Measurements from ENCODE around the gene ZNF248. TPM values are rescaled to one million over a fixed set of nuclear protein-coding genes. Genes with fewer than 3 reads are reported as not detected.

Gene ZNF248
- total RNA-seq, 1 donor from 2014 or later: 17.6 TPM

- DNase-seq (ENCODE audit: low spot score): no peak
Observed at GRCh38 chr10:37821237-37821636, 36.2 kb downstream of the ZNF248 start.

- DNase-seq (ENCODE audit: low spot score): no peak
Observed at GRCh38 chr10:37819797-37820196, 37.6 kb downstream of the ZNF248 start.

DNA sequence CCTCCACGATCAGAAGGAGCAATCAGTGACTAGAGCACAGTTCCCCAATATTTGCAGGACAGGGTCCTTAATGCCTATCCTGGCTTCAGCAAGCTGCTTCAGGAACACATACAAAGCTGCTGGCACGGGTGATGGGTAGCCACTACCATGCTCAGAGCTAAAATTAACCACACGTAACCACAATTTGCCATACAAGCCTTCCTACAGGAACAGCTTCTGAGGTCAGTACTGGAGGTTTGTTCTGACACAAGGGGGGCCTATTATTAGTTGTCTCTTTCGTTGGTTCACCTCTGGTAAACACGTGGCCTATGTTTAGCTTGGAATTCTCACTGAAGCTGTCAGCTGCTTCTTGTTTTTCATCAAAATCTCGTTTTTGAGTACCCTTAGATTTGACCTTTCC lies 41.1 kb downstream of the ZNF248 start:
- DNase-seq (ENCODE audit: low spot score): no peak

GRCh38 chr10:37813763-37814162 lies 43.6 kb downstream of the ZNF248 start:
- DNase-seq (ENCODE audit: low spot score): no peak

DNA sequence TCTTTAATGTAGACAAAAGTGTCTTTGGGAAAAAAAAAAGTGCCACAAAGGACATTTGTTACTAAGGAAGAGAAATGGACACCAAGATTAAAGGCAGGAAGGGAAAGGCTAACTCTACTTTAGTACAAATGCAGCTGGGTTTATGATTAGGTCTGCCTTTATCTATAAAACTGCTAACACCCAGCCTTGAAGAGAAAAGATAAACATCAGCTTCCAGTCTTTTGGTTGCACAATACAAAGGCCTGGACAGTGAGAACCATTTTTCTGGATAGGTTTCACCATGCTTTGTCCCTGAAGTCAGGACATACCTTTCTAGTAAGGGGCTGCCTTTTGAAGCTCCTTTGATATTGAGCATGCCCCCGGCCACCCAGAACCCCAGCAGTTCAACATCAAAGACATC lies 45.1 kb downstream of the ZNF248 start:
- DNase-seq (ENCODE audit: low spot score): no peak

DNA sequence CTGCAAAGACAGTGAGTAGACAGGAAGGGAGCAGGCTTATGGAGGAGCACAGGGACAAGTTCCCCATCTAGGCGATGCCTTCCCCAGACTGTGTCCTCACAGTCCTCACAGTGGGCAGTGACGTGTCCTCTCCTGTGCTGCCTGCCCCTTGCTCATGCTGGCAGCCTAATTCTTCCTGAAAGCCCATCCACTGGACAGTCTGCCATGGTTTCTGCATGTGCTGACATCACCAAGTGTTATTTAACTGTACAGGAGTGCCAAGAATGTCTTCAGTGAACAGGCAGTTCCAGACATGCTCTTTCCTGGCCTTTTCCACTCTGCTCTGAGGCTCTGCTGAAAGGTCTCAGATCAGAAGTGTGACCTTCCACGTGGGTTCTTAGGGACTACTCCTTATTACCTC lies 54.1 kb downstream of the ZNF248 start:
- no peak for DNase-seq (ENCODE audit: low spot score)

GRCh38 chr10:37801557-37801956 lies 55.9 kb downstream of the ZNF248 start:
- DNase-seq (ENCODE audit: low spot score): no peak

DNA sequence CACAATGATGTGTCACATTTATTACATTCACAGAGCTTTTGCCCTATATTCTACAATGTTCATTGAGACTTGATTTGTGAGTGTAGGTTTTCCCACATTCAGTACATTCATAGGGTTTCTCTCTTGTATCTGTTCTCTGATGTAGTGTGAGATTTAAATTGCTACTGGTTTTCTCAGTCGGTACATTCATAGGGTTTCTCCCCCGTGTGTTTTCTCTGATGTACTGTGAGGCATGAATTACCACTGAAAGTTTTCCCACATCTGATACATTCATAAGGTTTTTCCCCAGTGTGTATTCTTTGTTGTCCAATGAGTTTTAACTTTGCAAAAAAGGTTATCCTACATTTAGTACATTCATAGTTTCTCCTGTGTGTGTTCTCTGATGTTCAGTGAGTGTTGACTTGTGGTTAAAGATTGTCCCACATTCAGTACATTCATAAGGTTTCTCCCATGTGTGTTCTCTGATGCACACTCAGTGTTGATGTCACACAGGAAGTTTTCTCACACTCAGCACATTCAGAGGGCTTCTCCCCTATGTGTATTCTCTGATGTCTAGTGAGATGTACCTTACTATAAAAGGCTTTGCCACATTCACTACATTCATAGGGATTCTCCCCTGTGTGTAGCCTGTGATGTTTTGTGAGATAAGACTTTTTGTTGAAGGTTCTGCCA lies 63.0 kb downstream of the ZNF248 start:
- DNase-seq (ENCODE audit: low spot score): no peak

GRCh38 chr10:37789590-37789989 lies 67.8 kb downstream of the ZNF248 start:
- no peak for DNase-seq (ENCODE audit: low spot score)

GRCh38 chr10:37784678-37785077 lies 72.7 kb downstream of the ZNF248 start:
- no peak for DNase-seq (ENCODE audit: low spot score)

DNA sequence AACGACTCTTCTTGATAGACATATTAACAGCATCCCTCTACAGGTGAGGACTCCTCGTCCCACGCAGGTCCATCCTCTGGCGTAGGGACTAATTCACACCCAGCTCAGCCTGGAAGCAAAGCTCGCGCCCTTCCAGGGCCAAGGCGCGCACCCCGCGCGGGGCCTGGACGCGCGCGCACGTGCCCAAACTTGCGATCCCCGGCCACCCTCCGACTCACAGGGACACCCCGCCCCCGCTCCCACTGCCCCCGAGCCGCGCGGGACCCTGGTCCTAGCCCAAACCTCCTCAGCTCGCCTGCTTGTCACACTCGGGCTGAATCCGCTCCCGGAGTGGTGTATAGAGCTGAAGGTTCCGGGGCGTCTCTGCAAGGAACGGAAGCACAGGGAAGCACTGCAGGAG lies 76.9 kb downstream of the ZNF248 start:
- DNase-seq (ENCODE audit: low spot score): no peak

GRCh38 chr10:37777056-37777455 lies 80.4 kb downstream of the ZNF248 start:
- DNase-seq (ENCODE audit: low spot score): no peak

GRCh38 chr10:37775612-37776011 lies 81.8 kb downstream of the ZNF248 start:
- DNase-seq (ENCODE audit: low spot score): no peak

GRCh38 chr10:37774351-37774750 lies 83.1 kb downstream of the ZNF248 start:
- DNase-seq (ENCODE audit: low spot score): no peak

GRCh38 chr10:37765216-37765615 lies 92.2 kb downstream of the ZNF248 start:
- DNase-seq (ENCODE audit: low spot score): no peak

DNA sequence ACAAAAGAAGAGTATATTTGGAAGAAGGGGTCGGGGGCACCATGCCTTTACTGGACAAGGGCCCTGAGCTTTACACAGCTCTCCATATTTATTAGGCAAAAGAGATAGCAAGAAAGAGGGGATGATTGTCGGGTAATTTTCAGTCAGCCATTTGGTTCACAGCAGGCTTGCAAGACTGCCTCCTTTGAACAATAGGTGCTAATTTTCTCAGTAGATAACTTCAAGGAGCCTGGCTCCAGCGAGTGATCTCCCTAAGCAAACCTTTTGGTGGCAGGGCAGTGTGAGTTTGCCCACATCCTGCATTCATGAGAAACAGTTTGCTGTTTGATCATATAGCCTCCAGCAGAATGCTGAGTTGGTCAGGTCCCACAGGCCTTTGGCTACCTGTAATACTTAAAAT lies 94.3 kb downstream of the ZNF248 start:
- no peak for DNase-seq (ENCODE audit: low spot score)

DNA sequence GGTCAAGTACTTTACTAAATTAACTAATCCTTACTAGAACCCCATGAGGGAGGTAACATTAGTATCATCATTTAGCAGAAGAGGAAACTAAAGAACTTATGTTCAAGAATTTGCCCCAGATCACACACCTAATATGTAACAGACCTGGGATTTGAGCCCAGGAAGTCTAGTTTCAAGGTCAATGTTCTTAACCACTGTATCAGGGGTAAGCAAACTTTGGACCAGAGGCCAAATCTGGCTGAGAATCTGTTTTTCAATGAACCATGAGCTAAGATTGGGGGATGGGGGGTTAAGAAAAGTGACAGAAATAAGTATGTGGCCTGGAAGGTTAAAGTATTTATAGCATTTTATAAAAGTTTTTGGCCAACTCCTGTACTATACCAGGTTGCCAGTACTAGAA lies 95.1 kb downstream of the ZNF248 start:
- no peak for DNase-seq (ENCODE audit: low spot score)

DNA sequence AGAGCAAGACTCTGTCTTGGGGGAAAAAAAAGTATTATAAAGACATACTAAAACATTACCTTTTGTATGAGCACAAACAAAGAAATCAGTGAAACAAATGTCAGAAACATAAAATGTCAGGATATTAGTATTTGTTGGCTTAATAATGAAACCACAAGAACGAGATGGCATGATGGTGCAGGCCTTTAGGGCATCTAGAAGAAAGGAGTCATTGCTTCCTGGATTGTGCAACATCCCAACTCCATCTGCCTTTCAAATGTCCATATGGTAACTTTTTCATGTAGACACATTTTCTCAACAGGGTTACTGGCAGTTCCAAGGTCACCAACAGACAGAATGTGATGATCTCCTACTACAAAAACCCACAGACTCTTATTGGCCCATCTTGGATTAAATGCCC lies 96.6 kb downstream of the ZNF248 start:
- no peak for DNase-seq (ENCODE audit: low spot score)

GRCh38 chr10:37758074-37758473 lies 99.3 kb downstream of the ZNF248 start:
- no peak for DNase-seq (ENCODE audit: low spot score)

DNA sequence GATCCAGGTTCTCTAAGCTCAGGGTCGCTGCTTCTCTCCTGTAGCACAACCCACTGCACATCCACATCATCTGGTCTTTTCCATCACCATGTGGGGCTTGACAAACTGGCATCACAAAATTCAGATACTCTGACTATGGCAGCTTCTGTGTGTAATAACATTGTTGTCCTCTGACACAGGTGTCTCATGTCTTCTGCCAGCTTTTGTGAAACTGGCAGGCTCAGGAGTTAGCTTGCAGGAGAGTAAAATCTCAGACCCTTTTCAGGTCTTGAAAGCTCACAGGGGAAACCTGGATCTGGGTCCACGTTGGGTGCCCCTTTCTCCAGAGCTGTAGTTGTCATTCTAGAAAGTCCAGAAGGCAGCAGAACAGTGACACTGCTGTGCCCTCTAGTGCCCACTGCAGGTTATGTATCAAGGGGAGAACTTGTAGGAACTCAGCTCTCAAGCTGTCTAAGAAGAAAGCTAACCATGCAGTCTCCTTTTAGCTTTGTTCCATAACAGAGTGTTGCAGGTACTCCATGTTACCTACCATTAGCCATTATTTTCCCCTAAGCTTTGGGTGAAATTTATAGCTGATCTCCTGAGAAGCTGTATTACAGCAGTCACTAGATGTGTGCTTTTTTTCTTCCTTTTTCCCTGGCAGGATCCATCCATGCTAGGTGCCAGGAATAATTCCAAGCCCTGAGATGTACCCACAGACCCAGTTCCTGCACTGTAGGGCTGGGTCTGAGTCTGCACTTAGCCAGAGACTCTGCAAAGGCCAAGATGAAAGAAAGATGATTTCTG lies 102.7 kb downstream of the ZNF248 start:
- DNase-seq (ENCODE audit: low spot score): no peak

- DNase-seq (ENCODE audit: low spot score): no peak
Observed at GRCh38 chr10:37752334-37752875, 105.0 kb downstream of the ZNF248 start.

DNA sequence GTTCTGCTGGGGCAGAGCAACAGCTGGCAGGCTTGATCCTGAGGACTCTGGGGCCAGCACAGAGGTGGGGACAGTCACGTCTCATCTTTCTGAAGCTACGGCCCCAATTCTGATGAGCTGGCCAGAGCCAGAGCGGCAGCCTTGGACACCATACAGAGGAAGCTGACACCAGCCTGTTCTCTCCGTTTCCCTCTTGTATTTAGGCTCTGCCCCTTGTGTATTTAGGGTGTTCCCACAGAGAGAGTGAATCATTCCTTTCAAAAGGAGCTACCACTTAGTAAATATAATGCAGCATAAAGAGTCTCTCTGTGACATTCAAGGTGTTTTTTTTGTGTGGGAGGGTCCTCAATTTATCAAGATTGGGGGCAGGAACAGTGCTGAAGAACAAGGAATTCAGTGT lies 109.2 kb downstream of the ZNF248 start:
- no peak for DNase-seq (ENCODE audit: low spot score)

DNA sequence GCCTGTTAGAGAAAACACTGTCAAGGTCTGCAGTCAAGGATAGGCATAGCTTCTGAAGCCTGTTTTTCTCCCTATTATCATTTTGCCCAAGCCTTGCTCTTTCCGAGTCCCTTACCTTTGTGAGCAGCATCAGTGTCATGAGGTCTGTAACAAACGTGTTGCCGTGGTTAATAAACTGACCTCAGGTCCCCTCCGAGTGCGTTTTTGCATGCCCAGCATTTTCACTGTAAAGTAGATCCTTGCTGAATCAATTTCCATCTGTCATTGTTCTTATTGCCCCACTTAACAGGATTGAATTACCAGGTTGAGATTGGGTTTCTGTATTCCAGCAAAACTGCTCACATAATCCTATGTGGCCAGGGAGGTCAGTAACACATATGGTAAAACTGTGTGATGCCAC lies 110.3 kb downstream of the ZNF248 start:
- DNase-seq (ENCODE audit: low spot score): no peak
